ENCODE measurements around the gene XCL1.

XCL1 gene

DNA sequence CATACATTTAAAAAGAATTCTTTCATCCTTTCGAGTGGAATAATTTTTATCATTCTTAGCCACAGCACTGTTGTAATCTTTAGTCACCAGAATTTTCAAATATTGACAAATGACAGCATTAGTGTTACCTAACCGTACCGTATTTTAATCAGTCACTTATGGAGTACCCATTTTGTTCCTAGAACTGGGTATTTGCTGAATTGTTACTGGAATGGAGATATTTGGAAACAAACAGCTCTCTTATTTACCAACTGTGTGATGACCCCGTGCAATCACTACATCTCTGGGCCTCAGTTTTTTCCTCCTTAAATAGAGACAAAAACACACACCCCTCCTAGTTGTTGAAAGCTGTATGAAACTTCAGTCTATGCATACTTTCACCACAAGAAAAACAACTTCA lies 24.7 kb upstream of the XCL1 start:
- TF ChIP-seq RAD21 (IDR thresholded peaks at IDR 0.05; ENCODE audit: low read depth): no peak
- no peak for TF ChIP-seq CREB1 (IDR thresholded peaks at IDR 0.05; ENCODE audit: low read depth)
- no peak for TF ChIP-seq TCF12 (IDR thresholded peaks at IDR 0.05; ENCODE audit: low read depth)
- TF ChIP-seq EGR1 (IDR thresholded peaks at IDR 0.05): no peak
- TF ChIP-seq, protein P1, sequence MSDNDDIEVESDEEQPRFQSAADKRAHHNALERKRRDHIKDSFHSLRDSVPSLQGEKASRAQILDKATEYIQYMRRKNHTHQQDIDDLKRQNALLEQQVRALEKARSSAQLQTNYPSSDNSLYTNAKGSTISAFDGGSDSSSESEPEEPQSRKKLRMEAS (IDR thresholded peaks at IDR 0.05): no peak
- TF ChIP-seq, protein P2, sequence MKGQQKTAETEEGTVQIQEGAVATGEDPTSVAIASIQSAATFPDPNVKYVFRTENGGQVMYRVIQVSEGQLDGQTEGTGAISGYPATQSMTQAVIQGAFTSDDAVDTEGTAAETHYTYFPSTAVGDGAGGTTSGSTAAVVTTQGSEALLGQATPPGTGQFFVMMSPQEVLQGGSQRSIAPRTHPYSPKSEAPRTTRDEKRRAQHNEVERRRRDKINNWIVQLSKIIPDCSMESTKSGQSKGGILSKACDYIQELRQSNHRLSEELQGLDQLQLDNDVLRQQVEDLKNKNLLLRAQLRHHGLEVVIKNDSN (IDR thresholded peaks at IDR 0.05): no peak
- TF ChIP-seq EP300 (IDR thresholded peaks at IDR 0.05; ENCODE audit: borderline replicate concordance): no peak
- no peak for TF ChIP-seq FOXM1 (IDR thresholded peaks at IDR 0.05; ENCODE audit: borderline replicate concordance, low read depth)
- no peak for TF ChIP-seq NFIC (IDR thresholded peaks at IDR 0.05)
- no peak for TF ChIP-seq TAF1 (IDR thresholded peaks at IDR 0.05; ENCODE audit: low read depth)
- TF ChIP-seq TEAD4 (IDR thresholded peaks at IDR 0.05): no peak
- TF ChIP-seq CEBPB (IDR thresholded peaks at IDR 0.05): no peak
- TF ChIP-seq ZBTB7A (IDR thresholded peaks at IDR 0.05; ENCODE audit: low read depth): no peak
- TF ChIP-seq, protein P3, sequence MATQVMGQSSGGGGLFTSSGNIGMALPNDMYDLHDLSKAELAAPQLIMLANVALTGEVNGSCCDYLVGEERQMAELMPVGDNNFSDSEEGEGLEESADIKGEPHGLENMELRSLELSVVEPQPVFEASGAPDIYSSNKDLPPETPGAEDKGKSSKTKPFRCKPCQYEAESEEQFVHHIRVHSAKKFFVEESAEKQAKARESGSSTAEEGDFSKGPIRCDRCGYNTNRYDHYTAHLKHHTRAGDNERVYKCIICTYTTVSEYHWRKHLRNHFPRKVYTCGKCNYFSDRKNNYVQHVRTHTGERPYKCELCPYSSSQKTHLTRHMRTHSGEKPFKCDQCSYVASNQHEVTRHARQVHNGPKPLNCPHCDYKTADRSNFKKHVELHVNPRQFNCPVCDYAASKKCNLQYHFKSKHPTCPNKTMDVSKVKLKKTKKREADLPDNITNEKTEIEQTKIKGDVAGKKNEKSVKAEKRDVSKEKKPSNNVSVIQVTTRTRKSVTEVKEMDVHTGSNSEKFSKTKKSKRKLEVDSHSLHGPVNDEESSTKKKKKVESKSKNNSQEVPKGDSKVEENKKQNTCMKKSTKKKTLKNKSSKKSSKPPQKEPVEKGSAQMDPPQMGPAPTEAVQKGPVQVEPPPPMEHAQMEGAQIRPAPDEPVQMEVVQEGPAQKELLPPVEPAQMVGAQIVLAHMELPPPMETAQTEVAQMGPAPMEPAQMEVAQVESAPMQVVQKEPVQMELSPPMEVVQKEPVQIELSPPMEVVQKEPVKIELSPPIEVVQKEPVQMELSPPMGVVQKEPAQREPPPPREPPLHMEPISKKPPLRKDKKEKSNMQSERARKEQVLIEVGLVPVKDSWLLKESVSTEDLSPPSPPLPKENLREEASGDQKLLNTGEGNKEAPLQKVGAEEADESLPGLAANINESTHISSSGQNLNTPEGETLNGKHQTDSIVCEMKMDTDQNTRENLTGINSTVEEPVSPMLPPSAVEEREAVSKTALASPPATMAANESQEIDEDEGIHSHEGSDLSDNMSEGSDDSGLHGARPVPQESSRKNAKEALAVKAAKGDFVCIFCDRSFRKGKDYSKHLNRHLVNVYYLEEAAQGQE (IDR thresholded peaks at IDR 0.05; ENCODE audit: low read depth): no peak
- TF ChIP-seq YY1 (IDR thresholded peaks at IDR 0.05; ENCODE audit: low read depth): no peak

DNA sequence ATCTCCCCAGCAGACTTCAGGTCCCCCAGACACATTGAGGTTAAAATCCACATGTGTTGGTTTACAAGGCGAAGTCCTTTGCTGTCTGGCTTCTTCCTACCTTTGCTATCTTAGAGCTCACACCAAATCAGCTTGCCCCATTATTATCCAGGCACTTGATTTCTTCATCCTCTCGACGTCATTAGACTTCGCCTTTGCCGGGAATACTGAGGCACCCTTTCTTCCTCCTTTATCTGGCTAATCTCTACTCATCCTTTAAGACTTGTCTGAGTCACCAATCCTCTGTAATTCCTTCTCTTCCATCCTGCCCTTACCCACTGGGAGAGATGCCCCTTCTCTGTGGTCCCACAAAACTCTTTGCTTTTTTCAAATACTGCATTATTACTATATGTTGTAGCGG lies 23.4 kb upstream of the XCL1 start:
- TF ChIP-seq RAD21 (IDR thresholded peaks at IDR 0.05; ENCODE audit: low read depth) (no peak), FOXM1 (IDR thresholded peaks at IDR 0.05; ENCODE audit: borderline replicate concordance, low read depth) (no peak), ZBTB7A (IDR thresholded peaks at IDR 0.05; ENCODE audit: low read depth) (no peak), TCF12 (IDR thresholded peaks at IDR 0.05; ENCODE audit: low read depth) (no peak), TAF1 (IDR thresholded peaks at IDR 0.05; ENCODE audit: low read depth) (no peak), EGR1 (IDR thresholded peaks at IDR 0.05) (no peak), CREB1 (IDR thresholded peaks at IDR 0.05; ENCODE audit: low read depth) (no peak), EP300 (IDR thresholded peaks at IDR 0.05; ENCODE audit: borderline replicate concordance) (no peak), CEBPB (IDR thresholded peaks at IDR 0.05) (no peak), YY1 (IDR thresholded peaks at IDR 0.05; ENCODE audit: low read depth) (no peak)
- TF ChIP-seq, protein P1 (IDR thresholded peaks at IDR 0.05): no peak
- TF ChIP-seq, protein P3 (IDR thresholded peaks at IDR 0.05; ENCODE audit: low read depth): no peak
- TF ChIP-seq, protein P2 (IDR thresholded peaks at IDR 0.05): no peak

DNA sequence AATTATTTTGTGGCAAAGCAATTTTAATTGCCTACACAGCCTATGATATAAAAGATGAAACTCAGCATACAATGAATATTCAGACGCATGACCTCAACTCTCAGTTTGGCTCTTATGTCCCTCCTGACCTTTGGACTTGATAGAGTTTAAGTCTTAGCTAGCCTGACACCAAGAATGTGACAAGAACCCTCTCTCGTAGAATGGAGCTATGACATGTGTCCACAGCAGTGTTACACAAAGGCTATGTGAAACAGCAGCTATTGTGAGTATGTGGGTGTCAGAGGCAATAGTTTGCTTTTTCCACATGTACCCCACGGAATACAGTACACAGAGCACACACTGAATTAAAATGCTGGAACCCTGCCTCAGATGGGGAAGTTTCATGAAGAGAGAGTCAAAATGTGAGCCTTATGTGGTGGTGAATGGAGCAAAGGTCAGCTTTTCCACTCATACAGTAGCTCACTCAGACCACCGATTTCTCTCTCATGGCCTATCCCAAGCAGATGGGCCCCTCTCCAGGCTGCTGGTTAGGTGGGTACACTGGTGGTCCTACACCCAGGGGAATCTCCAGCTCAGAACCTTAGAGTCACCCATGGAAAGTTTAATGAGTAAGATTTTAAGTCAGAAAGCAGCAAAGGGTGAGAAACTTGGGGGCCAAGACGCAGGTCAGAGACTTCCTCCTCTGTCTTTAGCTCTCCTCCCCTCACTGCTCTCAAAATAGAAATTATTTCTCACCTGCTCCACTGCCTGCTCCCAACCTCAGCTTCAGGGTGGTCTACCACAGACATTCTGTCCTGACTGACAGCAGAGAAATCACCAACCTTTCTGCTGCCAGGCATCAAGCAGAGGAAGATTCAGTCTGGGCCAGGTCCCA lies 22.5 kb upstream of the XCL1 start:
- TF ChIP-seq ZBTB7A (IDR thresholded peaks at IDR 0.05; ENCODE audit: low read depth) (no peak), EGR1 (IDR thresholded peaks at IDR 0.05) (no peak), RAD21 (IDR thresholded peaks at IDR 0.05; ENCODE audit: low read depth) (no peak), TEAD4 (IDR thresholded peaks at IDR 0.05) (no peak), CREB1 (IDR thresholded peaks at IDR 0.05; ENCODE audit: low read depth) (no peak), CEBPB (IDR thresholded peaks at IDR 0.05) (no peak), FOXM1 (IDR thresholded peaks at IDR 0.05; ENCODE audit: borderline replicate concordance, low read depth) (no peak), NFIC (IDR thresholded peaks at IDR 0.05) (no peak), YY1 (IDR thresholded peaks at IDR 0.05; ENCODE audit: low read depth) (no peak), EP300 (IDR thresholded peaks at IDR 0.05; ENCODE audit: borderline replicate concordance) (no peak), TAF1 (IDR thresholded peaks at IDR 0.05; ENCODE audit: low read depth) (no peak), TCF12 (IDR thresholded peaks at IDR 0.05; ENCODE audit: low read depth) (no peak)
- TF ChIP-seq, protein P1 (IDR thresholded peaks at IDR 0.05): no peak
- TF ChIP-seq, protein P3 (IDR thresholded peaks at IDR 0.05; ENCODE audit: low read depth): no peak
- TF ChIP-seq, protein P2 (IDR thresholded peaks at IDR 0.05): no peak

Data from Ishikawa (cell line).